ENCODE results near the gene WRNIP1. TPM values are rescaled to one million over a fixed set of nuclear protein-coding genes. Genes with fewer than 3 reads are reported as not detected.
A peak's percentile ranks its signal among the peaks of the same experiment; 100 is the strongest.
"Not testable (repeated sequence)": the region's sequence is repeated elsewhere in the genome, so short reads cannot be mapped to it uniquely, and the experiment has no call there.

WRNIP1 gene
- total RNA-seq, 2 donors from 2014 or later, result 51.9 to 53.5 TPM

DNA sequence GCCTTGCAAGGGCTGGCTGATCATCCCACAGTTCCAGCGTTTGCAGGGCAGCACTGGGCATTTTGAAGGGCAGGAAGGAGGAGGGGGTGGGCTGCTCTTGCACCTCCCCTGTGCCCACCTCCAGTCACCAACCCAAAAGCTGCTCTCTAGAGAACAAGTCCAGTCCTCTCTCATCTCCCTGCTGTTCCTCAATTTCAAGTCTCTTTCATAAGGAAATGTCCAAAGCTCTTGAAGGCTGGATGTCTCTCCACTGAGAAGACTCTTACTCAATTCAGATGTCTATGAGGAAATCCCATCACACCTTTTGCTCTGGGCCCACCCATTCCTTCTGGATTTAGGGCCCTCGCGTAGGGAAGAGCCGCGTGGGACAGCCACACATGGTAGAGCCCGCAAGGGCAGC, 31.7 kb downstream of the WRNIP1 start:
- Histone ChIP-seq H3K36me3 (no peaks in the 10 kb centered on the region), H3K4me1 (peaks cover 0 to 42% of the 10 kb centered on the region in 2 donors), H3K4me3 (no peak overlapping the region), H3K9me3 (no peaks in the 10 kb centered on the region), H3K27me3 (no peaks in the 10 kb centered on the region), H3K27ac (no peak overlapping the region)
- TF ChIP-seq, protein P1, sequence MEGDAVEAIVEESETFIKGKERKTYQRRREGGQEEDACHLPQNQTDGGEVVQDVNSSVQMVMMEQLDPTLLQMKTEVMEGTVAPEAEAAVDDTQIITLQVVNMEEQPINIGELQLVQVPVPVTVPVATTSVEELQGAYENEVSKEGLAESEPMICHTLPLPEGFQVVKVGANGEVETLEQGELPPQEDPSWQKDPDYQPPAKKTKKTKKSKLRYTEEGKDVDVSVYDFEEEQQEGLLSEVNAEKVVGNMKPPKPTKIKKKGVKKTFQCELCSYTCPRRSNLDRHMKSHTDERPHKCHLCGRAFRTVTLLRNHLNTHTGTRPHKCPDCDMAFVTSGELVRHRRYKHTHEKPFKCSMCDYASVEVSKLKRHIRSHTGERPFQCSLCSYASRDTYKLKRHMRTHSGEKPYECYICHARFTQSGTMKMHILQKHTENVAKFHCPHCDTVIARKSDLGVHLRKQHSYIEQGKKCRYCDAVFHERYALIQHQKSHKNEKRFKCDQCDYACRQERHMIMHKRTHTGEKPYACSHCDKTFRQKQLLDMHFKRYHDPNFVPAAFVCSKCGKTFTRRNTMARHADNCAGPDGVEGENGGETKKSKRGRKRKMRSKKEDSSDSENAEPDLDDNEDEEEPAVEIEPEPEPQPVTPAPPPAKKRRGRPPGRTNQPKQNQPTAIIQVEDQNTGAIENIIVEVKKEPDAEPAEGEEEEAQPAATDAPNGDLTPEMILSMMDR (IDR thresholded peaks at IDR 0.05), result no peak
- DNase-seq (ENCODE audit: low spot score), result no peak

DNA sequence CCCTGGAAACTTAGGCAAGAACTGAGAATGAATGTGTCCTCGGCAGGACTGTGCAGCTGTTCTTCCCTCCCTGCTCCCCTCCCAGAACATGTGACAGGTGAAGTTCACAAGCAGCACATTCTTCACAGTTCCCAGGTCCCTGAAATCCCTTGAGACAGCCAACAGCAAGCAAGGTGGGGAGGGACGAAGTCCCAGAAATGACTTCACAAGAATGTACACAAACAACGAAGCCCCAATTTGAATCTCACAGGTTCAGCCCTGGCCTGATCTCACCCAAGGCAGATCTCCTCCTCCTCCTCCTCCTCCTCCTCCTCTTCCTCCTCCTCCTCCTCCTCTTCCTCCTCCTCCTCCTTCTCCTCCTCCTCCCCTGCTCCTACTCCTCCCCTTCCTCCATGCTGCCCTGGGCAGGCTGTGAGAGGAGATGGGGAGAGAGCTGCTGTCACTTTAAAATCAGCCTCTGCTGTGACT, 32.4 kb downstream of the WRNIP1 start:
- TF ChIP-seq, protein P1 (IDR thresholded peaks at IDR 0.05), result no peak
- Histone ChIP-seq H3K27me3 (no peaks in the 10 kb centered on the region), H3K9me3 (no peaks in the 10 kb centered on the region), H3K27ac (no peak overlapping the region), H3K36me3 (no peaks in the 10 kb centered on the region), H3K4me3 (no peak overlapping the region), H3K4me1 (peaks cover 0 to 41% of the 10 kb centered on the region in 2 donors)
- DNase-seq (ENCODE audit: low spot score), result no peak

DNA sequence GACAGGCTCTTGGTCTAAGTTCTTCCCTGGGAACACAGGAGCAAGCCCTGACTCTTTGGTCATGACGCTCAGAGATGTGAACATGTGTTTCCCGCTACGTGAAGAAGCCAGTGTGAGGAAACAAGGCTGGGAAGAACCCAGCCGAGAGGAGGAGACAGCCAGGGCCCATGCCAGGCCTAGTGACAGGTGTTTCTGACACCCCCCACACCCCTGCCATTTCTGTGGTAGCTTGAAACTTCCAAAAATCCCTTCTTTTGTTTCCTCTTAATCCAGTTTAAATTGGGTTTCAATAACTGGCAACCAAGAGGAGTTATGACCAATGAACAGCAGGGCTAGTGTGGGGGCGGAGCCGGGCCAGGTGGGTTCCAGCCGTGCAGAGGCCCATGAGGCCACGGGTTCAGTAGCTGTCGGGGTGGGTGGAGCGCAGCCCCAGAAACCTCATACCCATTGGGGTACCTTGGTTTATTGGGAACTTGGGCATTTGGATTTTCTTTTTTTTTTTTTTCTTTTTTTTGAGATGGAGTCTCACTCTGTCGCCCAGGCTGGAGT, 33.5 kb downstream of the WRNIP1 start:
- H3K36me3 ChIP-seq, result no peaks in the 10 kb centered on the region
- H3K4me3 ChIP-seq, result no peak overlapping the region
- no peak overlapping the region for H3K27ac ChIP-seq
- H3K9me3 ChIP-seq, result no peaks in the 10 kb centered on the region
- DNase-seq (ENCODE audit: low spot score), result no peak
- H3K4me1 ChIP-seq, result peaks cover 0 to 31% of the 10 kb centered on the region in 2 donors
- no peaks in the 10 kb centered on the region for H3K27me3 ChIP-seq
- TF ChIP-seq, protein P1 (IDR thresholded peaks at IDR 0.05), result no peak

DNA sequence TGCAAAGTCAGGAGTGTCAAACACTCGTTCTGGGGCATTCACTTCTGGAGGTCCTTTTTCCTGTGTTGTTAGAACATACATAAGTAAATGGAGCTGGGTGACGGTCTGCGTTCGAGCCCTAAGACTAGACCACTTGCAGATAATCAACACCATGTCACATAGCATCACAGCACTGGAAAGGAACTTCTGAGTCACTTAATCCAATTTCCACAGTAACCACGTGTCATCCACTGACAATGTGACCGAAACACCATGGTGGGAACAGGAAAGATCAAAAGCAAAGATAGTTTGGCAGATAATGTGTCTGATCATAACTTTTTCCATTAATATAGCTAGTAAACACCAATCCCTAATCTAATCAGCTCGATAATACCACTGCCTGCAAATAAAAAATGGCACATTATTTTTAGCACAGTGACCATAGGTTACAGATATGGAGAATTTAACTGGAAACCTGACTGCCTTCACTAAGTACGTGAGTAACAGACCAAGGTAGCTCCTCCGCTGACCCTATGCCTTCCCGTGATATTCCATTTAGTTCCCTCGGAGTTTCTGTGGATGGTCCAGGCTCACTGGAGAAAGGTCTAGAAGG, 34.8 kb downstream of the WRNIP1 start:
- Histone ChIP-seq H3K4me3 (no peak overlapping the region), H3K27me3 (no peaks in the 10 kb centered on the region), H3K4me1 (peaks cover 0 to 20% of the 10 kb centered on the region in 2 donors), H3K27ac (peak overlapping the region; percentile 12 to 75), H3K36me3 (no peaks in the 10 kb centered on the region), H3K9me3 (no peaks in the 10 kb centered on the region)
- TF ChIP-seq, protein P1 (IDR thresholded peaks at IDR 0.05), result no peak
- DNase-seq (ENCODE audit: low spot score), result no peak

DNA sequence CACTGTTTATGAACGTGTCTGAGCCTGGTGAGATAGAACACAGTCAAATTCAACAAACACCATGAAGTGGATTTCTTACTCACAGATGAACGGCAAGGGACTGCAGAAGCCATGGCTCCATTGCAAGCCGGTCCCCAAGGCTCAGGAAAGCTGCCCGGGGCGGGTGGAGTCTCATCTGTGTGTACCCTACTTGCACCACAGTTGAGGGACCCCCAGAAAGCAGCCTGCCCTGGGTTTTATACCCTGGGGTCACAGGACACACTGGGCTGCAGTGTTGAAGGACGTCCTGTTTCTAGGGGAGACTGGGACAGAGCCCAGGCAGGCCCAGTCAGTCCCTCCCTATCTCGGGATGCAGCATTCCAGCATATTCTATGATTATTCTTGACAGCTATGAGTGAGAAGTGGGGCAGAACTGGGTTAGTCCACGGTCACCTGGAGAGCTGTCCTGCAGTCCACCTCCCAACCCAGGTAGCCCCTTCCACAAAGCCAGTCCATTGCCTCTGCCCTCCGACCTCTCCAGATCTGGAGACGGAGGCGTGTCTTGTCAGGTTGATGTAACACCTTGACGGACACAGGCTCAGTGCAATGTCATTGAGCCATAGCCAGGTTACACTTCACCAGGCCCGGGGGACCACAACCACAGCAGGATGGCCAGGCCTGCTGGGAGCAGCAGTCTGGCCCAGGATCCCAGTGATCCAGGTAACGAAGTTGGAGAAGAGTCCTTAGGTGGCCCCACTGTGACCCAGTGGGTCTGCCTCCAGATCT, 35.5 kb downstream of the WRNIP1 start:
- TF ChIP-seq, protein P1 (IDR thresholded peaks at IDR 0.05), result no peak
- no peak overlapping the region for H3K4me3 ChIP-seq

DNA sequence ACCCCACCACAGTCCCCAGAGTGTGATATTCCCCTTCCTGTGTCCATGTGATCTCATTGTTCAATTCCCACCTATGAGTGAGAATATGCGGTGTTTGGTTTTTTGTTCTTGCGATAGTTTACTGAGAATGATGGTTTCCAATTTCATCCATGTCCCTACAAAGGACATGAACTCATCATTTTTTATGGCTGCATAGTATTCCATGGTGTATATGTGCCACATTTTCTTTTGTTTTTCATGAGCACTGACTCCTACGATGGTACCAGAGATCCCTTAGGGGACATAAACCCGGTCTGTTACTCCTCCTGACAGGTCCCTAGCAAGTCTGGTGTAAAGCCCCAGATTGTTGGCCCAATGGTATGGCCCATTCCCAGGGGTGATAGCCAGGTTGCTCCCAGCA, 36.5 kb downstream of the WRNIP1 start:
- not testable (repeated sequence) for H3K9me3 ChIP-seq; H3K36me3 ChIP-seq; DNase-seq (ENCODE audit: low spot score); H3K4me3 ChIP-seq; H3K27ac ChIP-seq; H3K27me3 ChIP-seq
- H3K4me1 ChIP-seq, result peaks cover 0 to 22% of the 10 kb centered on the region in 2 donors

More for the DNA sequence above, 35.5 kb downstream of the WRNIP1 start:
- Histone ChIP-seq H3K9me3 (no peaks in the 10 kb centered on the region), H3K4me1 (peaks cover 0 to 20% of the 10 kb centered on the region in 2 donors), H3K36me3 (no peaks in the 10 kb centered on the region), H3K27ac (peak overlapping the region; percentile 12 to 75), H3K27me3 (no peaks in the 10 kb centered on the region)
- DNase-seq (ENCODE audit: low spot score), result peak; percentile 55
